Stimulated activated CD8-positive, alpha-beta memory T cell treated with anti-CD3 and anti-CD28 coated beads, Interleukin-12 subunit alpha, Interleukin-12 subunit beta, amount 100 ng/mL, for 24 hours (primary cell): ENCODE results near the gene ATP5F1E.

Experiments used
- DNase-seq: peaks from one replicate; pipeline ENCODE4 v3.0.0-alpha.2; 2020; ENCODE audit errors: extremely low read depth

The ATP5F1E gene

DNA sequence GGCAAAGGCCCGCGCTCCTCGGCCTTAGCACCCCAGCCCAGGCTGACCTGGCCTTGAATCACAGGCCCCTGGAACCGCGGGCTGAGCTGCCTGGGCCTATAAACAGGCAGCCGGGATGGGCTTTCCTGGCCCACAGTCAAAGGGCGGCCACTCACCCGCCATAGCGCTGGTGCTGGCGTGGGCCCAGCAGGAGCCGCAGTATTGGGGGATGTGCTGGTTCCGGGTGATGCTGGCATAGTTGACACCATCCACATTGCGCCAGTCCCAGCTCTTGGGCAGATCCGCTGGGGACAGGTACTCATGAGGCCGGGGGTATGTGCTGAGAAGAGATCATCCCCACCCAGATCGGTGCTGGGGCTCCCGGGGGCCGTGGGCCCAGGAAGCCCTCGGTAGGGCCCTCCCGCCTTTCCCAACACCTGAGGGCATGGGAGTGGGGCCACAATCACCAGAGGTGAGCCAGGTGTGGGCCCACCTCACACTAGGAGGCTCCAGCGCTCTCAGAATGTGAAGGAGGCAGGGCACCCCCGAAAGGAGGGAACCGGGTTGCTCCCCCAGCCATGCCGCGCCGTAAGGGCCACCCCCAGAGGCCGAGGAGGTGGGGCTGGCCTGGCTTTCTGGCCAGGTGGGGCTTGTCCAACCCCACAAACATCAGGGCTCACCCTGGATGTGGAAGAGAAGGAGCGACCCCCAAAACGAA is 25.8 kb downstream of the ATP5F1E start:
- no peak for DNase-seq

DNA sequence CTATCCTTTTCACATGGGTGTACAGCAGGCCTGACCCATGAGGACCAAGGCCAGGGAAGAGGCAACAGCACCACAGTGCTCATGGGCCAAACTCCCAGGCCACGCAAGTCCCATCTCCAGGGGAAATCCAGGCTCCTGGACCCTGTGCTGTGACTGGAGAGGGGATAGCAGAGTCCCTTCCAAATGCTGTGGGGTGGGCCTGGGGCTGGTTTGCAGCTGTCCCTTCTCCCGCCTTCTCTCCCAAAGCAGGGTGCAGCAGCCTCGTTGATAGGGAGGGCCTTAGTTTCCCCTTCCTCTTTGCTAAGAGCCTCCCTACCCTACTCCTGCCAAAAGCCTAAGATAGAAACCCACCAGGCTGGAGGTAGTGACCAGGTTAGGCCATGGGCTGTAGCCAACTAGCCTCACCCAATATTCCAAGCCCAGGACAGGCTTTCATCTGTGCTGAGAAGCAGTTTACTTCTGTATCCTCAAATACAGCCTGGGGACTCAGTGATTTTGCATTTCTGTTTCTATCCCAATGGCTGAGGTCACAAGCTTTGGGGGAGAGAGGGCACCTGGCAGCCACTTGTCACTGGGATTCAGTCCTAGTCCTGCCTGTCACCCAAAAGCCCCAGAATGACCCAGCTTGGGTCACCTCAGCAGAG is 26.5 kb downstream of the ATP5F1E start:
- no peak for DNase-seq

DNA sequence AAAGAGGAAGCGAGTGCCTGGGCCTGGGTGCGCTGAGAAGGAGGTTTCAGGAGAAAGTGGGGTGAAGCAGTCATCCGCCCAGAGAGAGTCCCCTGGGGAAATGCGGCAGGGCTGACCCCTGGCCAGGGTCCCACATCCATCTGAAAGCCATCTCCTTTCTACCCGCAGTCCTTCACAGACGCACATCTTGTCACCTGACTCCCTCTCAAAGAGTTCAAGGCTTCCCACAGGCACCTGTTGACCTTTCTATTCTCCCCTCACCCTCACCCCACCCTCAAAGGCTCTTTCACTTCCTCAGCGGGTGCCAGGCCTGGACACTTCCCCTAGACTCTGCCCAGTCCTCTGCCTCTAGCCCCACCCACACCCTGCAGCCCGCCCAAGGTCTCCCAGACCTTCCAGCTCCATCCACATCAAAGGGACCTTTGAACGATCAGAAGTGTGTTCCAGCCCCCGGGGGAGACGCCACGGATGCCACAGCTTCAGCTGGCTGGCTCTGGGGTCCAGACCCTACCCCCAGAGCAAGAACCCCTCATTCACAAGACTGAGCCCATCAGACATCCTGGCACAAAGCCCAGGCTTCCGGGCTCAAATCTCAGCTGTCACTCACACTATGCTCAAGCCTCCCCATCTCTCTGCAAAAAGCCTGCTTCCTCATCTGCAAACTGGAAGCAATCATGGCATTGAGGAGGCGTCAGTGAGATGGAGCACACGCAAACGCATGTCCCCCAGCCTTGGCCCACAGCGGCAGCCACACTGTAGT is 27.2 kb downstream of the ATP5F1E start:
- no peak for DNase-seq

DNA sequence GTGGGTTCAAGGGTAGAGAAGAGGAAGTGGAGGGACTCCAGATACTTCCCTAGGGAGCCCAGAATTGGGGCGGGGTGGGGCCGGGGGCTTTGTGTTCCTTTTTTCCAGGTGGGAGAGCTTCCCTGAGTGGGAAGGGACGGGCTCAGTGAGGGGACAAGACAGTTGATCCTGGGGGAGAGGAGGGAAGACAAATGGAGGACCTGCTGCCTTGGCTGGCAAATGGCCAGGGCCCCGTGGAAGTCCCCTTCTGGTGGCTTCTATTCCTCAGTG is 27.7 kb downstream of the ATP5F1E start:
- DNase-seq: no peak

DNA sequence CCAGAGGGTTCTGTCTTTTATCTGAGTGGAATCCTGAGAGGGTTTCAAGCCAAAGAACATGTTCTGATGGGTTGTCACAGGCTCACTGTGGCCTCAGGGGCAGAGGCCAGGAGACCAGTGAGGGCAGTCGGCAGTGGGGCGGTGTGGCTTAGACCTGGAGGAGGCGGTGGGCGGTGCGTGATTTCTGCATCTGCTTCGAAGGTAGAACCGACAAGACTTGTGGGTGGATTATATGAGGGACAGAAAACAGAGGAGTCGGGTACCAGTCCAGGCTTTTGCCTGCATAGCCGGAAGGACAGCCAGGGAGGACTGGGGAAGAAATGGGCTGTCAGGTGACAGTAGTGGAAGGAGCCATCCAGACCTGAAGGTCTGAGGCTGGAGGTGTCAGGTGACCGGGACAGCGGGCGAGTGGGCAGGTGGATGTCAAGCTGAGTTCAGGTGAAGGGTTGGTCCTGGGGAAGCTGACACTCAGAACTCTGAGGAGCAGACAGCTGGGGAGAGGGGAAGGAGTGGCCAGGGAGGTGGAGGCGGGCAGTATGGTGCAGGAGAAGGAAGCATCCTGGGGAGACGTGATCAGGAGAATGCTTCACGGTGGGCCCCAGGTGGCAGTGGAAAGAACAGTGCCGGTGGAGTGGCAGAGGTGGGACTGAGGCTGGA is 28.2 kb downstream of the ATP5F1E start:
- no peak for DNase-seq

GRCh38 chr20:59002874-59003399 is 29.2 kb downstream of the ATP5F1E start:
- DNase-seq: no peak

DNA sequence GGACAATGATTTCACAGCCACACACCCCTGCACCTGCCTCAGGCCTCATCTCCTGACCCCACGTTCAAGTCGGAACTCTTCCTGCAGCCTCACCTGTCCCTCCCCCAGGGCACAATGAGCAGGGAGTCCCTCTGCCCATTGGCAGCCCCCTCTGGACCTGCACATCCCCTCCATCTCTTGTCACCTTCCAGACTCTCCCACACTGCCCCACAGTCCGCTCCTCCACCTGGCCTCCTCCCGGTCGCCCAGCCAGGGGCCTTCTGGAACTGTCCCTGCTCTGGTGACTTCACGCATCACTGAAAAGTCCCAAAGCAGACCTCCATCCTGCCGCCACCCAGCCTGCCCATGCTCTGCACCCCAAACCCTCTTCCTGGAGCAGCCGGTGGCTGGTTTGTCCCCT is 29.7 kb downstream of the ATP5F1E start:
- no peak for DNase-seq

DNA sequence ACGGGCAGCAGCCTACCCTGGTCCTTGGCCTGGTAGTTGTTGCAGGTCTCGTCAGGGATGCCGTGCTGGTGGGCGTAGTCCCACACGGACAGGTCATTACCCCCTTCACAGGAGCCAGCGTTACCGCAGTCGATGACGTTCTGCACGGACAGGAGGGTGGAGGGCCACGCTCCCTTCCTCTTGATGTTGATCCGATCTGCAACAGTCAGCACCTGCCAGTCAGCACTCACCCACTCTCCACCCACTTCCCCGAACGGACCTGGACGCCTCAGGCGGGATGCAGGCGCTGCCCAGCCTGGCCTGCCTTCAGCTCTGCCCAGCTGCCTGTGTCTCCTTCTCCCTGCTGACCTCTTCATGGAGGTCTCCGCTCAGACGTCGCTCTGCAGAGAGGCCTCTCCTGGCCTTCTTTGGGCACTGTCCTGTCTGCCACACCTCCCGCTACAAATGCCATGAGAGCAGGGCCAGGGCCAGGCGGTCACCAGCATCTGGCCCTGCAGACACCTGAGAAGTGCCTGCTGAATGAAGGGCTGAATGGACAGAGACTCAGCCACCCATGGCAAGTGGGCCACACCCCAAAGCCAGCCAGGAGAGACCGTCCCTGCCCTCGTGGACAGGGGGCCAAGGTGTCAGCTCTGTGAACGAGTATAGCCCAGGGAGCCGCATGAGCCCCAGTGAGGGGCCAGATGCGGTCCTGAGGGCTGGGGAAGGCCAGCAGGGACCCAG is 30.5 kb downstream of the ATP5F1E start:
- DNase-seq: no peak

GRCh38 chr20:59001068-59001448 is 31.1 kb downstream of the ATP5F1E start:
- DNase-seq: no peak

- DNase-seq: no peak
These were observed 31.8 kb downstream of the ATP5F1E start for GRCh38 chr20:59000326-59000725.

GRCh38 chr20:58998656-58999055 is 33.5 kb downstream of the ATP5F1E start:
- DNase-seq: no peak

- no peak for DNase-seq
These were observed 34.9 kb downstream of the ATP5F1E start for GRCh38 chr20:58997141-58997770.

DNA sequence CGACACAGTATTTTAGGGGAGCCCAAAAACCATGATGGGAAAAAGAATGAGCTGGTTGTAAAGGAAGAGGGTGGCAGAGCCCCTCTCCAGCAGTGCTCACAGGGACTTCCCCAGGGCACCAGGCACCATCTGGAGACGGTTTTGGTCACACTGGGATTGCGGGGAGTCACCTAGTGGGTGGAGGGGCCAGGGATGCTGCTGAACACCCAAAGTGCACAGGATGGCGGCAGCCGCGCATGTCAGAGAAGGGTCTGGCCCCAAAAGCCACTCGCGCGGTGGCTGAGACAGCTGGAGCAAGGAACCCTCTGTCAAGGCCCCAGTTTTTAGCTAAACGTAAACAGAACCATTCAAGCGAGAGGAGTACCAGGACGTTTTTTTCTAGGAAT is 35.9 kb downstream of the ATP5F1E start:
- DNase-seq: no peak

DNA sequence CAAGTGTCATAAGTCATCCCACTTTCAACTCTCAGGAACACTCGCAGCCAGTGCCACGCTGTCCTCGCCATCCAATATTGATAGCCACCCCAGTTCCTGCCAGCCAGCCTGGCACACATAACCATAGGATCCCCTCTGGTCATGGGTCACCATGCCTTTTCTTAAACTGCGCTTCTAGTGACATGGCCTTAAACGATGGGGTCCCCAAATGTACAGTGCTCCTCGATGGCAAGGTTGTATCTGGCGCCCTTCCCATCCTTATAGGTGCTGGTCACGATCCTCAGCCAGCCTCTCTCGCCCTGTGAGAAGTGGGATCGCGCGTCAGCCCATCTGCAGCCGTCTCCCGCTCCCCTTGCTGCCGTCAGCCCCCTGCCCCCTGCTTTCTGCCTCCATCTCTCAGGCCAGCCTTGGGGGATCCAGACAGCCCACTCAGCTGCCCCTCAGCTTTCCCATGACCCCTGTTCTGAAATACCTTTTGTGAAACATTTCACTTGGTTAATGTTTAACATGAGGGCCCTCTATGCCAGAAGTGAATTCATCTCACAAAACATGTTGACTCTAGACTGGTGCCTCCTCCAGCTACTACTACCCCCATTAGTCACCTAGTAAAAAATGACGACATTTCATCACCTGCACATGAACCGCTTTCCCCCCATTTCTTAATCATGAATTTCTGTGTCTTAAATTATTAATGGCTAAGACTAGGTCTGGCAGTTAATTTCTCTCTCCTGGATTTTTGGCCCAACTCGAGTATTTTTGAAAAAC is 36.5 kb downstream of the ATP5F1E start:
- DNase-seq: no peak

DNA sequence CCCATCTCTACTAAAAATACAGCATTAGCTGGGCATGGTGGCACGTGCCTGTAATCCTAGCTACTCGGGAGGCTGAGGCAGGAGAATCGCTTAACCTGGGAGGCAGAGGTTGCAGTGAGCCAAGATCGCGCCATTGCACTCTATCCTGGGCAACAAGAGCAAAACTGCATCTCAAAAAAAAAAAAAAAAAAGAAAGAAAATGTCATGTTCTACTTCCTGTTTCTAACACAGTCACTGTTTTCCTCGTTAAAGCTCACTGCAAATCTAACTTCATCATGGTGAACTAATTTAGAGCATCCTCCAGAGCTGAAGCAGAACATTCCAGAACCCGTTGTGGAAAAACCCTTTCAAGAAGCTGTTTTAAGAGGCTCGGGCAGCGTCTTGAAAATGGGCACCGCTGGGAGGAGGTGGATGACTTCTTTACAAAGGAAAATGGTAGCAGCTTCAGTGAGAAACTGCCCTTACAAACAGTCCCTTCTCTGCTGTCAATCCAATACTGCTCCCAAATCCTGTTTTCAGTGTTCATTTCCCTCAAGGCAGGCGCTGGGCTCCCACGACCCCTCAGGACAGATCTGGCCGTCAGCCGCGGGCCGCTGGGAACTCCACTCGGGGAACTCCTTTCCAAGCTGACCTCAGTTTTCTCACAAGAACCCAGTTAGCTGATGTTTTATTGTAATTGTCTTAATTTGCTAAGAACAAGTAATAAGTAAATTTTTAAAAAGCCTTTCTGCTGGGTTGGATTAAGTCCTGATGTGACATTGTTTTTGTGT is 37.6 kb downstream of the ATP5F1E start:
- no peak for DNase-seq

DNA sequence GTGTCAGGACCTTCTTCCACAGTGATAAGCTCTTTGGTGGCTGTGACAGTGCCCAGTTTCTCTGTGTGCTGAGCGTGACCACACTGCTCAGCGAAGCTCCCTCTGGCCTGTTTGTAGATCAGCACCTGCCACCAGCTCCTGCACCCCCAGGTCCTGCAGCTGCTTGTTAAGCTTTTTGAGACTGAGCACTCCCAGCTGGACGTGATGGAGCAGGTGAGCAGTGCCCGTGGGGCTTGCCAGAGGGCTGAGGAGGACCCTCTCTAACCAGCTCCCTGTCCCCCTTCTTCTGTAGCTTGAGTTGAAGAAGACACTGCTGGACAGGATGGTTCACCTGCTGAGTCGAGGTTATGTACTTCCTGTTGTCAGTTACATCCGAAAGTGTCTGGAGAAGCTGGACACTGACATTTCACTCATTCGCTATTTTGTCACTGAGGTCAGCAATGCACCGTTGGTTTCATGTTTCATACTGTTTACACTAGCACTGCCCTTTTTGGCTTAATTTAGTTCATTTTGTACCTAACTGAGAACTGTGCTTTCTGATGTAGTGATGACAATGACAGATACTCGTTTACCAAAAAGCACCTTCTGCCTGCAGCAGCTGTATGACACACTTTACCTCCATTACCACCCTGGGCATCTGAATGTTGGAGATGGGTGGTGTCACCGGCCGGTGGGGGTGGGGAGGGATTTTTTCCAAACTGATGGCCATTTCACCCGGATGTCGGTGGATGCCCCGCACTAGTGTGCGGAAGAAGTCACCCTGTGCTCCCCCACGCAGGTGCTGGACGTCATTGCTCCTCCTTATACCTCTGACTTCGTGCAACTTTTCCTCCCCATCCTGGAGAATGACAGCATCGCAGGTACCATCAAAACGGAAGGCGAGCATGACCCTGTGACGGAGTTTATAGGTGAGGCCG is 38.5 kb downstream of the ATP5F1E start:
- no peak for DNase-seq

- DNase-seq: no peak
These were observed 39.2 kb downstream of the ATP5F1E start for GRCh38 chr20:58992911-58993310.

DNA sequence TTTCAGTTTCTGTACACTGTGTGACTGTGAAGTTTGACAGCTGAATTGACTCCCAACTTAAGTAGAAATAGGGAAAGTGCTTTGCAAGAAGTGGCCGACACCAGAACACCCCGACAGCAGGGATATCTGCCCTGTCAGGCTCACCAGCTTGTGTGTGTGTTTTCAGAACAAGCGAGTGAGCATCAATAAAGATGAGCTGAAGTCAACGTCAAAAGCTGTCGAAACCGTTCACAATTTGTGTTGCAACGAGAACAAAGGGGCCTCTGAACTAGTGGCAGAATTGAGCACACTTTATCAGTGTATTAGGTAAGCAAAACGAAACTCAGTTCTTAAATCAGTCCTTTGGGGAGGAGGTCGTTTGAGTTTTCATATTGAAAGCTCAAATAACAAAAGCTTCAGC is 40.4 kb downstream of the ATP5F1E start:
- no peak for DNase-seq
